HCT116 (cell line): ENCODE results near the gene KCNJ10. TPM values are rescaled to one million over a fixed set of nuclear protein-coding genes. Genes with fewer than 3 reads are reported as not detected.

Experiments
- ATAC-seq: fragments of 200-7000 bp; cut with Tn5 transposase; 2 replicates; pipeline ENCODE4 v1.9.1; 2020; ENCODE audit warnings: mild to moderate bottlenecking, moderate library complexity
- BruUV-seq: library from RNA; stranded (reverse); fragments of 400-500 nt; replicated peaks from 2 replicates; lab custom pipeline; 2021; lab: Mats Ljungman, UMichigan
- CTCF ChIA-PET: fragments of 300-600 bp; sonication (Branson Sonifier 250); formaldehyde crosslinking; loops from one replicate; lab custom pipeline; 2021; ENCODE audit warnings: antibody characterized with exemption; lab: Charles Lee
- POLR2A ChIA-PET: fragments of 300-600, 350-600 bp; sonication (Branson Sonifier 250); formaldehyde crosslinking; loops from one replicate; lab custom pipeline; 2021; ENCODE audit warnings: antibody characterized with exemption; lab: Charles Lee
- RAD21 ChIA-PET, 2 experiments: fragments of 300-600 bp; sonication (Branson Sonifier 250); formaldehyde crosslinking; loops; one replicate each; lab custom pipeline; 2023; ENCODE audit warnings: low total read pairs in 2 of 2; ENCODE audit not compliant: uncharacterized antibody in 2 of 2, unreplicated experiment in 2 of 2, low non-redundant PET in 1 of 2; lab: Charles Lee
- DNase-seq: peaks from one replicate; pipeline ENCODE4 v3.0.0-alpha.2; 2010; ENCODE audit warnings: low read depth, low spot score
- H2AFZ ChIP-seq: fragments of 200-600 bp; shearing (Covaris generic), sonication (generic); 2 replicates; pipeline ENCODE4 v1.6.1; 2017; ENCODE audit warnings: low read depth, mixed run types, mixed read lengths, antibody characterized with exemption, low read length; ENCODE audit not compliant: poor library complexity, severe bottlenecking
- H3K27ac ChIP-seq: 2 replicates; pipeline ENCODE4 v1.5.1; 2012; ENCODE audit warnings: low read depth, low read length
- H3K27me3 ChIP-seq: fragments of 200-600 bp; sonication (generic); 2 replicates; pipeline ENCODE4 v1.6.1; 2016; ENCODE audit warnings: mixed run types, low read length, mixed read lengths; ENCODE audit not compliant: insufficient read depth
- H3K36me3 ChIP-seq, 2 experiments: fragments of 200-500 bp in 1 of 2; fragments of 200-600 bp in 1 of 2; sonication (Bioruptor generic) in 1 of 2; sonication (generic) in 1 of 2; 2 replicates each; pipeline versions ENCODE4 v1.5.1 to v1.6.1; 2014 to 2016; ENCODE audit warnings: low read length in 2 of 2, inconsistent platforms in 1 of 2, mixed read lengths in 1 of 2, mixed run types in 1 of 2; ENCODE audit not compliant: insufficient read depth in 2 of 2, control insufficient read depth in 1 of 2
- H3K4me1 ChIP-seq, 2 experiments: fragments of 200-600 bp in 1 of 2; sonication (generic) in 1 of 2; 2 replicates each; pipeline versions ENCODE4 v1.5.1 to v1.6.1; 2012 to 2017; ENCODE audit warnings: low read length in 2 of 2, inconsistent platforms in 1 of 2, mild to moderate bottlenecking in 1 of 2, mixed read lengths in 1 of 2, mixed run types in 1 of 2, moderate library complexity in 1 of 2; ENCODE audit not compliant: insufficient read depth in 2 of 2, control insufficient read depth in 1 of 2
- H3K4me2 ChIP-seq: fragments of 200-600 bp; sonication (generic); 2 replicates; pipeline ENCODE4 v1.6.1; 2017; ENCODE audit warnings: mixed run types, low read length, mixed read lengths
- H3K4me3 ChIP-seq, 2 experiments: fragments of 200-600 bp in 1 of 2; sonication (generic) in 1 of 2; replicated peaks in 1 of 2; 2 replicates each; pipeline ENCODE4 v1.5.1; 2011 to 2016; ENCODE audit warnings: low read length in 2 of 2, control low read depth in 1 of 2, low read depth in 1 of 2, mild to moderate bottlenecking in 1 of 2, mixed read lengths in 1 of 2, mixed run types in 1 of 2
- H3K79me2 ChIP-seq: fragments of 200-600 bp; sonication (generic); 2 replicates; pipeline ENCODE4 v1.6.1; 2017; ENCODE audit warnings: mild to moderate bottlenecking, mixed run types, low read length, moderate library complexity, mixed read lengths; ENCODE audit not compliant: insufficient read depth
- H3K9ac ChIP-seq: fragments of 200-600 bp; sonication (generic); 2 replicates; pipeline ENCODE4 v1.6.1; 2016; ENCODE audit warnings: low read length, mixed read lengths
- H3K9me2 ChIP-seq: fragments of 200-600 bp; sonication (generic), shearing (Covaris generic); 2 replicates; pipeline ENCODE4 v1.6.1; 2017; ENCODE audit warnings: mixed run types, mild to moderate bottlenecking, moderate library complexity; ENCODE audit not compliant: insufficient read depth
- H3K9me3 ChIP-seq, 2 experiments: fragments of 200-500 bp in 1 of 2; fragments of 200-600 bp in 1 of 2; sonication (Bioruptor generic) in 1 of 2; sonication (generic) in 1 of 2; 2 replicates each; pipeline ENCODE4 v1.6.1; 2014 to 2017; ENCODE audit warnings: low read length in 2 of 2, mixed read lengths in 2 of 2, inconsistent platforms in 1 of 2, low read depth in 1 of 2, mild to moderate bottlenecking in 1 of 2, mixed run types in 1 of 2, moderate library complexity in 1 of 2; ENCODE audit not compliant: control insufficient read depth in 1 of 2, insufficient read depth in 1 of 2
- H4K20me1 ChIP-seq: fragments of 200-600 bp; sonication (generic), shearing (Covaris generic); 2 replicates; pipeline ENCODE4 v1.6.1; 2017; ENCODE audit warnings: mixed run types, mild to moderate bottlenecking, moderate library complexity; ENCODE audit not compliant: insufficient read depth
- CEBPB ChIP-seq: IDR thresholded peaks from 2 replicates; pipeline ENCODE4 v1.6.1; 2012; ENCODE audit warnings: low read depth
- CTCF ChIP-seq, 3 experiments: fragments of 200-600 bp in 1 of 3; sonication (generic) in 1 of 3; IDR thresholded peaks in 2 of 3; conservative IDR thresholded peaks in 1 of 3; 2 replicates each; pipeline ENCODE4 v1.5.1; 2012 to 2017; ENCODE audit warnings: low read depth in 2 of 3, low read length in 2 of 3, antibody characterized with exemption in 1 of 3, borderline replicate concordance in 1 of 3, control low read depth in 1 of 3, mild to moderate bottlenecking in 1 of 3, mixed read lengths in 1 of 3, mixed run types in 1 of 3, moderate library complexity in 1 of 3; ENCODE audit not compliant: insufficient read depth in 1 of 3
- EGR1 ChIP-seq: IDR thresholded peaks from 2 replicates; pipeline ENCODE4 v1.6.1; 2012; ENCODE audit warnings: low read depth
- ELF1 ChIP-seq: IDR thresholded peaks from 2 replicates; pipeline ENCODE4 v1.6.1; 2012; ENCODE audit warnings: low read depth, borderline replicate concordance
- MAX ChIP-seq: IDR thresholded peaks from 2 replicates; pipeline ENCODE4 v1.6.1; 2012
- POLR2A ChIP-seq: IDR thresholded peaks from 2 replicates; pipeline ENCODE4 v1.7.0; 2011; ENCODE audit warnings: borderline replicate concordance; ENCODE audit not compliant: insufficient read depth, insufficient read length; ENCODE audit errors: extremely low read depth
- REST ChIP-seq: IDR thresholded peaks from 2 replicates; pipeline ENCODE4 v1.6.1; 2012; ENCODE audit warnings: low read depth
- SRF ChIP-seq: IDR thresholded peaks from 2 replicates; pipeline ENCODE4 v1.6.1; 2012; ENCODE audit warnings: low read depth
- TCF7L2 ChIP-seq: IDR thresholded peaks from 2 replicates; pipeline ENCODE4 v1.7.0; 2011; ENCODE audit warnings: borderline replicate concordance, inconsistent platforms; ENCODE audit not compliant: insufficient read depth, insufficient read length; ENCODE audit errors: extremely low read depth
- YY1 ChIP-seq: IDR thresholded peaks from 2 replicates; pipeline ENCODE4 v1.6.1; 2011; ENCODE audit warnings: low read length, low read depth, moderate library complexity, mild to moderate bottlenecking; ENCODE audit not compliant: insufficient replicate concordance; ENCODE audit errors: extremely low read depth
- ZBTB33 ChIP-seq: IDR thresholded peaks from 2 replicates; pipeline ENCODE4 v1.6.1; 2011; ENCODE audit warnings: mild to moderate bottlenecking, low read length, moderate library complexity; ENCODE audit not compliant: insufficient replicate concordance; ENCODE audit errors: extremely low read depth
- intact Hi-C: fragments of 100-400 bp; cut with micrococcal nuclease; formaldehyde crosslinking; loops from 2 replicates; pipeline ENCODE4 v1.10.0; 2022
- total RNA-seq: library from RNA; stranded (reverse); gene quantifications from one replicate; pipeline ENCODE4 v1.2.1, GENCODE V29; 2021; ENCODE audit not compliant: unreplicated experiment

KCNJ10 gene
- total RNA-seq, 1 experiment from 2014 or later: 0.57 TPM

GRCh38 chr1:160082926-160083325 is 13.0 kb upstream of the KCNJ10 start:
- Histone ChIP-seq H3K36me3 (no peaks in the 10 kb centered on the region), H3K27ac (no peak overlapping the region), H3K9me3 (no peaks in the 10 kb centered on the region), H3K9me2 (no peaks in the 10 kb centered on the region), H3K9ac (no peak overlapping the region), H3K27me3 (peaks cover 26% of the 10 kb centered on the region), H2AFZ (no peak overlapping the region), H3K79me2 (no peaks in the 10 kb centered on the region), H3K4me2 (no peak overlapping the region), H3K4me3 (no peak overlapping the region), H3K4me1 (no peaks in the 10 kb centered on the region; a peak in 2 of 4 replicates), H4K20me1 (no peaks in the 10 kb centered on the region)
- ChIA-PET CTCF (interaction anchor here (1.1 kb wide), 1 partner anchor 37 kb away, joined by 3 read pairs; no protein-coding TSS in a partner anchor), POLR2A (no interaction called here), RAD21 (no interaction called here)
- BruUV-seq: no TSS peak
- ATAC-seq: no peak
- DNase-seq: no peak
- intact Hi-C loops: no loop called here
- TF ChIP-seq REST: no peak
- no peak for TF ChIP-seq MAX
- TF ChIP-seq ZBTB33: no peak
- TF ChIP-seq CTCF (IDR thresholded peaks at IDR 0.05 in 2 of 3, conservative IDR thresholded peaks at IDR 0.05 in 1 of 3; ENCODE audit: borderline replicate concordance in 1 of 3, insufficient read depth in 1 of 3, low read depth in 2 of 3, low read length in 2 of 3): no peak
- TF ChIP-seq EGR1: no peak
- TF ChIP-seq POLR2A: no peak
- TF ChIP-seq CEBPB: no peak
- TF ChIP-seq YY1: no peak
- TF ChIP-seq SRF: no peak
- no peak for TF ChIP-seq ELF1
- no peak for TF ChIP-seq TCF7L2
